Stimulated activated CD4-positive, alpha-beta T cell treated with anti-CD3 and anti-CD28 coated beads, Interleukin-4, amount 100 ng/mL, for 1 hour (primary cell): ENCODE measurements around the gene IAPP.
"Not testable (repeated sequence)": the region's sequence is repeated elsewhere in the genome, so short reads cannot be mapped to it uniquely, and the experiment has no call there.

Source experiments
- DNase-seq: peaks from one replicate; pipeline ENCODE4 v3.0.0-alpha.2; 2020

Gene IAPP

DNA sequence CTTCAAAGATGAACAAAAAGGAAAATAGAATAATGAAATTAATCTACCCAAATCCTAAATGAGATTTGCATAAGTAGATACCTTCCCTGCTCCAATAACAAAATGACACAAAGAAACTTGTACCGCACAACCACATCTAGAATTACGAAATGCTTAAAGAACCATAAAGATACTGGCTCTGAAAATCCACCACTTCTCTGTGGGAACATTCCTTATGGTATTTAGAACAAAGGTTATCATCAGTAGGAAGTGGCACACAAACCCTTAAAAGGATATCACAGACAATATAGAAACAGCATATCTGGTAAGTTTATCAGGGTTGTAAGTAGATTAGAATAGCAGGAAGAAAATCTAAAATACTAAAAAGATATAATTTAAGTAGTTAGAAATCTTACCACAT is 11.6 kb downstream of the IAPP start:
- no peak for DNase-seq

DNA sequence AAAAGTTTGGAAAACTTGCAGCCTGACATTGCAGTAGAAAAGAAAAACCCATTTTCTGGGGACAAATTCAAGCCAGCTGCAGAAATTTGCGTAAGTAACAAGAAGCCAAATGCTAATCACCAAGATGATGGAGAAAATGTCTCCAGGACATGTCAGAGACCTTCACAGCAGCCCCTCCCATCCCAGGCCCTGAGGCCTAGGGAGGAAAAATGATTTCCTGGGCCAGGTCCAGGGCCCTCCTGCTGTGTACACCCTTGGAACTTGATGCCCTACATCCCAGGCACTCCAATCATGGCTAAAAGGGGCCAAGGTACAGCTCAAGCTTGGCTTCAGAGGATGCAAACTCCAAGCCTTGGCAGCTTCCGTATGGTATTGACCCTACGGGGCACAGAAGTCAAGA is 14.5 kb downstream of the IAPP start:
- no peak for DNase-seq

DNA sequence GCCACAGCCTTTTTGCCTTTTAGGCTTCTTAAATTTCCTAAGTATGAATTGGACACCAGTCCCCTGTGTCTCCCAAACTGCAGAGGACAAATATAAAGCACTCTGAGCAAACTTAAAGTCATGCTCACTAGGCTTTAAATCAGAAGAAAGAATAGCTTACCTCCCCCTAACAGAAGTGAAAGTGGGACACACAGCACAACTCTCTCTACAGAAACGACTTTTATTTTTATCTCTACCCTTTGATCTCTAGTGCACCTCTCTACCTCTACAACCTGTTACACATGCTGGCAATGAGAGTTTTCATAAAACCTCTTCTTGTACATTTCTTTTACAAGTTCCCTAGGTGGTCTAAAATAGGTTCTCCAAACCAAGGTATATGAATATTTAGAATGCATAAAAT is 19.7 kb downstream of the IAPP start:
- no peak for DNase-seq

DNA sequence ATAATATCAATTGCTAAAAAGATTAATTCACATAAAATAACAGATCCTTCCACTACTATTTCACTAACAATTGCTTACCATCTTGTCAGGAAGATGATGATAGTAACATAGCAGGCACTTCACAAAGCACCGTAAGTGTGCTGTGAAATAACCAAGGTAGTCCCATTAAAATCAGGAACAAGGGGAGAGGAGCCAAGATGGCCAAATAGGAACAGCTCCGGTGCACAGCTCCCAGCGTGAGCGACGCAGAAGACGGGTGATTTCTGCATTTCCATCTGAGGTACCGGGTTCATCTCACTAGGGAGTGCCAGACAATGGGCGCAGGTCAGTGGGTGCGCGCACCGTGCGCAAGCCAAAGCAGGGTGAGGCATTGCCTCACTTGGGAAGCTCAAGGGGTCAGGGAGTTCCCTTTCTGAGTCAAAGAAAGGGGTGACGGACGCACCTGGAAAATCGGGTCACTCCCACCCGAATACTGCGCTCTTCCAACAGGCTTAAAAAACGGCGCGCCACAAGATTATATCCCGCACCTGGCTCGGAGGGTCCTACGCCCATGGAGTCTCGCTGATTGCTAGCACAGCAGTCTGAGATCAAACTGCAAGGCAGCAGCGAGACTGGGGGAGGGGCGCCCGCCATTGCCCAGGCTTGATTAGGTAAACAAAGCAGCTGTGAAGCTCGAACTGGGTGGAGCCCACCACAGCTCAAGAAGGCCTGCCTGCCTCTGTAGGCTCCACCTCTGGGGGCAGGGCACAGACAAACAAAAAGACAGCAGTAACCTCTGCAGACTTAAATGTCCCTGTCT is 22.3 kb downstream of the IAPP start:
- DNase-seq: not testable (repeated sequence)

DNA sequence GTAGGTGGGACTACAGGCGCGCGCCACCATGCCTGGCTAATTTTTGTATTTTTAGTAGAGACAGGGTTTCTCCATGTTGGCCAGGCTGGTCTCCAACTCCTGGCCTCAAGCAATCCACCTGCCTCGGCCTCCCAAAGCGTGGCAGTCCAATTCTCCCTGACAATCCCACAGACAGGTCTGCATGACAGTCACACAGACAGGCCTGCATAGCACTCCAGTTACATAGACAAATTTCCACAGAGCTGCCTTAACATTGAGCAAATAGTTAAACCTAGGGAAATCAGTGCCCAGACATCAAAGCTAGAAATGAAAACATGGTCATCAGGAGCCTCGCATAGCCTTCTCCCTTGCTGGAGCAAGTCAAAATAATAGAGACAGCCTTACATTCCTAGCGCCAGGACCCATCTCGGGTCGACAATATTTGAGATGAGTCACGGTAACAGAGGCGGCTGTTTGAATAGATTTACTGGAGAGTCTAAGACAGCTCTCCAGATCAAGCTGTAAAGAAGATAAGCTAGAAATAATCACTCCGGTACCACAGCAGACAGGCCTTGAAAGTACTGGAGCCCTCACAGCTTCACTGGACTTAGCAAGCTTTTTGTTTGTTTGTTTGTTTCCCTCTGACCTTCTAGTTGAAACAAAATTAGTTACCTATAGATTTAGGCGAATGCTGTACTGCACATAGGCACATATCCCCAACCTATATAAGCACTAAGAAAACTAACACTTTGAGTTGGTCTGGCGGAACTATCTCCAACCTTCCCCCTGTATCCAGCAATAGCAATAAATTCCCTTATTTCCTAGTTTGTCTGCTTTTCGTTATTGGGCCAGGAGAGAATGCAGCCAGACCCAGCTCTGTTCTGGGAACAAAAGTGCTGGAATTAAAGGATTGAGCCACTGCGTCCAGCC is 40.9 kb downstream of the IAPP start:
- DNase-seq: no peak

DNA sequence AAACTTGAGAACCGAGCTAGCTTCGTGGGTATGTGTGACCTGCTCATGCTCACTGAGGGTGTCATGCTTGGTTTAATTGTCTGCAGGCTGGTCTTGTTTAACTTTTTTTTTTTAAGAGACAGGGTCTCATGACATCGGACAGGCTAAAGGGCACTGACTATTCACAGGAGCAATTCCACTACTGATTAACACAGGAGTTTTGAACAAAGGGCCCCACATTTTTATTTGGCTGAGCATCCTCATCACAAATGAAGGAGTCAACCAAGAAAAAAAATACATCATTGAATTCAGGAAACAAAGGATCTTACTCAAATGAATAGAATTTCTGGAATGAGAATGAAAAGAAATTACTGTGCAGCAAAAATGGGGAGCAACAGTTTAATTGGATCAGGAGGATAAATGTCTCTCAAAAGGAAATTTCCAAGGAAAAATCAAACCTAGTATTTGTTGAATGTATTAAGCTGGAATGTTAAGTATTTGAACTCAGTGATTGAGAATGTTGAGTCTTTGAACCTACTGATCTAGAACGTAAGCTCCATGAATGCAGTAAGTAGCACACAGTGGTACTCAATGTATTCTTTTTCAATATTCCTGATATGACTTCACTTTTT is 43.9 kb downstream of the IAPP start:
- no peak for DNase-seq

DNA sequence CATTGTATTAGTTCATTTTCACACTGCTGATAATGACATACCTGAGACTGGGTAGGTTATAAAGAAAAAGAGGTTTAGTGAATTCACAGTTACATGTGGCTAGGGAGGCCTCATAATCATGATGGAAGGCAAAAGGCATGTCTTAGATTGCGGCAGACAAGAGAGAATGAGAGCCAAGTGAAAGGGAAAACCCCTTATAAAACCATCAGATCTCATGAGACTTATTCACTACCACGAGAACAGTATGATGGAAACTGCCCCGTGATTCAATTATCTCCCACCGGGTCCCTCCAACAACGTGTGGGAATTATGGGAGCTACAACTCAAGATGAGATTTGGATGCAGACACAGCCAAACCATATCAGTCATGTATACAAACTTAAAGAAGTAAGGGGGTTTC is 45.7 kb downstream of the IAPP start:
- DNase-seq: not testable (repeated sequence)

DNA sequence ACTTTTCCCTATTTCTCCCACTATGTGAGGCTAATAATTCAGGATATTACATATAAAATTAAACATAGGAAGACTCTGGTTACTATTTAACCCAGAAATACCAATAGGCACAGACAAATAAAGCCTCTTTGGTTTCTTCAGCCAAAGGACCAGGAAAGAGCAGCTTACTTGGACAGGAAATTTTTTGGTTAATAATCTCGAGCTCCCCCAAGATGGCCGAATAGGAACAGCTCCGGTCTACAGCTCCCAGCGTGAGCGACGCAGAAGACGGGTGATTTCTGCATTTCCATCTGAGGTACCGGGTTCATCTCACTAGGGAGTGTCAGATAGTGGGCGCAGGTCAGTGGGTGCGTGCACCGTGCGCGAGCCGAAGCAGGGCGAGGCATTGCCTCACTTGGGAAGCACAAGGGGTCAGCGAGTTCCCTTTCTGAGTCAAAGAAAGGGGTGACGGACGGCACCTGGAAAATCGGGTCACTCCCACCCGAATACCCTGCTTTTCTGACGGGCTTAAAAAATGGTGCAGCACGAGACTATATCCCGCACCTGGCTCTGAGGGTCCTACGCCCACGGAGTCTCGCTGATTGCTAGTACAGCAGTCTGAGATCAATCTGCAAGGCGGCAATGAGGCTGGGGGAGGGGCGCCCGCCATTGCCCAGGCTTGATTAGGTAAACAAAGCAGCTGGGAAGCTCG is 46.5 kb downstream of the IAPP start:
- not testable (repeated sequence) for DNase-seq

DNA sequence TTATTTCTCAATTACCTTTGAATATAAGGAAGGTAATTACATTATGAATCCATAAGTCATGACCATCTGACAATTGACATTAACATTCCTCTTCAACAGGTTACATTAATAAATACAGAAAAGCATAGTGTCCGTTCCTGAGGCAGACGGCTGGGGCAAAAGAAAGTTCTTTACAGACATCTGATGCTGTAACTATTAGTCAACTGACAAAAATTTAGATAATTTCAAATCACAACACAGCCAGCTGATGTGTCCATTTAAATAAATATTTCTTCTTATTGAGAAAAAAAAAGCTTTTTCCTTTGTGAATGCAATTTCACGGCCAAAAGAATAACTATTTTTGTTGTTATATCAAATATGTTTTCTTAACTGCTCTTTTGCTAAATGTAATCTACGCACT is 55.5 kb downstream of the IAPP start:
- DNase-seq: no peak
